HG03095 (cell line): ENCODE measurements around the gene DISP2.
A peak's percentile ranks its signal among the peaks of the same experiment; 100 is the strongest.

Source experiments
- ATAC-seq: cut with Tn5 transposase; IDR thresholded peaks from one replicate; pipeline ENCODE4 v1.9.1; 2021; ENCODE audit warnings: moderate library complexity; ENCODE audit not compliant: unreplicated experiment

The DISP2 gene, protein sequence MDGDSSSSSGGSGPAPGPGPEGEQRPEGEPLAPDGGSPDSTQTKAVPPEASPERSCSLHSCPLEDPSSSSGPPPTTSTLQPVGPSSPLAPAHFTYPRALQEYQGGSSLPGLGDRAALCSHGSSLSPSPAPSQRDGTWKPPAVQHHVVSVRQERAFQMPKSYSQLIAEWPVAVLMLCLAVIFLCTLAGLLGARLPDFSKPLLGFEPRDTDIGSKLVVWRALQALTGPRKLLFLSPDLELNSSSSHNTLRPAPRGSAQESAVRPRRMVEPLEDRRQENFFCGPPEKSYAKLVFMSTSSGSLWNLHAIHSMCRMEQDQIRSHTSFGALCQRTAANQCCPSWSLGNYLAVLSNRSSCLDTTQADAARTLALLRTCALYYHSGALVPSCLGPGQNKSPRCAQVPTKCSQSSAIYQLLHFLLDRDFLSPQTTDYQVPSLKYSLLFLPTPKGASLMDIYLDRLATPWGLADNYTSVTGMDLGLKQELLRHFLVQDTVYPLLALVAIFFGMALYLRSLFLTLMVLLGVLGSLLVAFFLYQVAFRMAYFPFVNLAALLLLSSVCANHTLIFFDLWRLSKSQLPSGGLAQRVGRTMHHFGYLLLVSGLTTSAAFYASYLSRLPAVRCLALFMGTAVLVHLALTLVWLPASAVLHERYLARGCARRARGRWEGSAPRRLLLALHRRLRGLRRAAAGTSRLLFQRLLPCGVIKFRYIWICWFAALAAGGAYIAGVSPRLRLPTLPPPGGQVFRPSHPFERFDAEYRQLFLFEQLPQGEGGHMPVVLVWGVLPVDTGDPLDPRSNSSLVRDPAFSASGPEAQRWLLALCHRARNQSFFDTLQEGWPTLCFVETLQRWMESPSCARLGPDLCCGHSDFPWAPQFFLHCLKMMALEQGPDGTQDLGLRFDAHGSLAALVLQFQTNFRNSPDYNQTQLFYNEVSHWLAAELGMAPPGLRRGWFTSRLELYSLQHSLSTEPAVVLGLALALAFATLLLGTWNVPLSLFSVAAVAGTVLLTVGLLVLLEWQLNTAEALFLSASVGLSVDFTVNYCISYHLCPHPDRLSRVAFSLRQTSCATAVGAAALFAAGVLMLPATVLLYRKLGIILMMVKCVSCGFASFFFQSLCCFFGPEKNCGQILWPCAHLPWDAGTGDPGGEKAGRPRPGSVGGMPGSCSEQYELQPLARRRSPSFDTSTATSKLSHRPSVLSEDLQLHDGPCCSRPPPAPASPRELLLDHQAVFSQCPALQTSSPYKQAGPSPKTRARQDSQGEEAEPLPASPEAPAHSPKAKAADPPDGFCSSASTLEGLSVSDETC (N-terminal part only)

DNA sequence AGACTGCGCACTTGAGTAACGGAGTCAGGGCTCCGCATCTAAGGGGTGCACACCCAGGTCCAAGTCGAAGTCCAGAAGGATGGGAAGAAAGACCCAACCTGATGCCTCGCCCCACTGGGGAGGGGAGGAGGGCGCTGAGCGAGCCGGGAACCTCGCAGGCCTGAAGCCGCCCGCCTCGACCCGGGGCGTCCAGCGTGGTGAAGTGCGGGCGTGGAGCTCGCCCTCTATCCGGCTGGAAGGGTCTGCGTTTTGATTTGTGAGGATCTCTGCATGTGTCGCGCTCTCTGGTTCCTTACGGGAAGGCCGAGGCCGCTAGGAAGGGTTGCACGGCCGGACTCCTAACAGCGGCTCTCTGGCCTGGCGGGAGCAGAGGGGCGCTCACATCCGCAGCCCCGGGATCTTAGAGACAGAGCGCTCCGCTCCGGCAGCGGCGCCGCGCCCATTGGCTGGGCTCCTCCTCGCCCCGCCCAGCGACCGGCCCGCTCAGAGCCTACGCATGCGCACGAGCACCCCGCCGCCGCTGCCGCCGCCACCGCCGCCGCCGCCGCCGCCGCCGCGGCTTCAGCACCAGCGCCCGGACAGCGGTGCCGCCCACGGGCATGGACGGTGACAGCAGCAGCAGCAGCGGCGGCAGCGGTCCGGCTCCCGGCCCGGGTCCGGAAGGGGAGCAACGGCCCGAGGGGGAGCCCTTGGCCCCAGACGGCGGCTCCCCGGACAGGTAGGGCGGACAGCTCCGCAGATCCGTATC lies at the start of gene DISP2:
Gene DISP2 (plus strand): TSS at position 497 of the 748 bp plus-strand sequence. CDS start 103 bp downstream, at position 600.
- ATAC-seq: peak; percentile 74

DNA sequence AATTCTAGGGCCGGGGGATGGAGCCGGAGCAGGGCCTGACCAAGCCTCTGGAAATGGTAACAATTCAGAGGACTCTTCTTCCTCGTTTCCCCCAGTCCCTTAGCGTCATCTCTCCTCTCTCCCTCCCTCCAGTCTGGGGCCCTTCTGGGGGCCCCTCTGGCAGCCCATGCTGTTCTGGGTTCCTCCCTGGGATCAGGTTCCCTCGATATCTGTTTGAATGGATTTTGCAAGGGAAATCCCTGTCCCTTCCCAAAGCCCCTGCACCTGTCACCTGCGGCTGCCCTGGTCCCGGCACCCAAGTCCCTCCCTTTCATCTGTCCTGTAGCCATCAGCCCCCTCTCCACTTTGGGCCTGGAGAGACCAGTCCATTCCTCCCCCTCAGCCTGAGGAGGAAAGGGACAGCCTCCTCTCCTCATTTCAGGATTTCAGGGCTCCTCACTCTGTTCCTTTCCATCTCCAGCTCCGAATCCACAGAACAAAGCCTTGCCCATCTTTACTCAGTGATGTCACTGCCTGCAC lies 48.6 kb upstream of the DISP2 start:
- ATAC-seq: no peak

DNA sequence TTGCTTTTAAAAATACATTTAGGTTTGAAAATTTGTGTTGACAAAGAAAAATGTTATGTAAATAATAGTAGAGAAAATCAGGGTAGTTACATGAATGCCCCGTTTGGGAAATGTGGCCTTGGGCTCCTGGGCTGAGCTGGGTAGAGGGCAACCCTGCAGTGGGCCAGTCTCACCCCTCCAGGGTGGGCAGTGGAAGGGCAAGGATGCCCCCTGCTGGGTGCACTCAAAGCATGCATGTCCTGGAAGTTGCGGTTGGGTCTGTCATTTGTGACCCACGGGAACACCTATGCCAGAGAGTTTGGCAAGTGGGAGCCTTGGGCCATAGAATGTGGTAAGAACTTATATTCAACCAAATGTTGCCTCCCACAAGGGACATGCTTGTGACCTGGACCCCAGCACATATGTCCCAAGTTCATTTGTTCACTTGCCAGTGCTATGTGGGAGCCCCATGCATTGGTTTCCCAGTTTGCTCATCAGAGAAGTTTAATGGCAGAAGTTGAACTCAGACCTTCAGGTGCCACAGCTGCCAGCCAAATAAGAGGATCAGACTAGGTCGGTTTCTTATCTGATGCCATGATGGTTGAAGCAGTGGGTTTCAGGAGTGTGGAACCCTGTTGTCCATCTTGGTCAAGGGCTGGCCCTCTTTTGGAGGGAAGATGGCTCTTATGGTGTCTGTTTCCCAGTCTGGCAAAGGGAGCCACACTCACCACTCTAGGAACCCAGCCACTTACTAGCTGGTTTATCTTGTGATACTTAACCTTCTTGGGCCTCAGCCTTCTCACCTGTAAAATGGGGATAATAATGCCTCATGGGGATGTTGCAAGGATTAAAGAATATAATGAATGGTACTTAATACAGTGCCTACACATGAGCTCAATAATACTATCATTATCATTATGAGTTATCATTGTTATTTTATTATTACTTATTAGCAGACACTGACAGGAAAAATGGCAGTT lies 47.7 kb upstream of the DISP2 start:
- no peak for ATAC-seq

DNA sequence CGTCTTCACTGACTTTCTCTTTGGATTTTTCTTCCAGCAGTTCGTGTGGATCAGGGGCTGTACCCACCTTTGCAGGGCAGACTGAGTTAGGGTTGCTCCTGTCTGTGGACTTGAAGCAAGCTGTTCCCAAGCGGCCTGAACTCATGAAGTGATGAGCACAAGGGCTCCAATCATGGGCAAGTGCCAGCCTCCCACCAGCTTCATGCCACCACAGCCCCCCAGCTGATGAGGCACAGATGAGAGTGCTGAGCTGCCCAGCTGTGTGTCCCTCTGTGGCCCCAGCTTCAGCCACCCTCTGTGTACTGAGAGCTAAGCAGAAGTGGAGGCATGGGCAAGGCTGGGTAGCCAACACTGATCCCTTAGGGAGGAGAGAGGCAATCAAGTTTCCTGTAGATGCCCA lies 47.0 kb upstream of the DISP2 start:
- no peak for ATAC-seq

DNA sequence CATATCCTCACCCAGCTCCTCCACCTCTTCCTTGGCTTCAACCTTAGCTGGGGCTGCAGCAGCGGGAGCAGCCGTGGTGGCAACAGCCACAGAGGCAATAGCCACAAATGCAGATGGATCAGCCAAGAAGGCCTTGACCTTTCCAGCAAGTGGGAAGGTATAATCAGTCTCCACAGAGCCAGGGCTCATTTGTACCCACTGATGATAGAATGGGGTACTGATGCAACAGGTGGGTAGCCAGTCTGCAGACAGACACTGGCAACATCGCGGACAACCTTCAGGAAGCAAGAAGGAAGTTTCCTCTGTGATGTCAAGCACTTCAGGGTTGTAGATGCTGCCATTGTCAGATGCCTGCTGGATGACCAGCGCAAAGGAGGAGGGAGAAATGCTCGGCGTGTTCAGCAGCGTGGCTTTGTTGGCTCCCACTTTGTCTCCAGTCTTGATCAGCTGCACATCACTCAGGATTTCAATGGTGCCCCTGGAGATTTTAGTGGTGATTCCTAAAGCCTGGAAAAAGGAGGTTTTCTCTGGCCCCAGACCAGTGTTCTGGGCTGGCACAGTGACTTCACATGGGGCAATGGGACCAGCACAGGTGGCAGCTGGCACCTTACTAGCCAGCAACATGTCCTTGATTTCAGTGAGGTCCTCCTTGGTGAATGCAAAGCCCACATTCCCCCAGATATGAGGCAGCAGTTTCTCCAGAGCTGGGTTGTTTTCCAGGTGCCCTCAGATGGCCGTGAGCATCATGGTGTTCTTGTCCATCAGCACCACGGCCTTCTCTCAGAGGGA lies 45.5 kb upstream of the DISP2 start:
- no peak for ATAC-seq

DNA sequence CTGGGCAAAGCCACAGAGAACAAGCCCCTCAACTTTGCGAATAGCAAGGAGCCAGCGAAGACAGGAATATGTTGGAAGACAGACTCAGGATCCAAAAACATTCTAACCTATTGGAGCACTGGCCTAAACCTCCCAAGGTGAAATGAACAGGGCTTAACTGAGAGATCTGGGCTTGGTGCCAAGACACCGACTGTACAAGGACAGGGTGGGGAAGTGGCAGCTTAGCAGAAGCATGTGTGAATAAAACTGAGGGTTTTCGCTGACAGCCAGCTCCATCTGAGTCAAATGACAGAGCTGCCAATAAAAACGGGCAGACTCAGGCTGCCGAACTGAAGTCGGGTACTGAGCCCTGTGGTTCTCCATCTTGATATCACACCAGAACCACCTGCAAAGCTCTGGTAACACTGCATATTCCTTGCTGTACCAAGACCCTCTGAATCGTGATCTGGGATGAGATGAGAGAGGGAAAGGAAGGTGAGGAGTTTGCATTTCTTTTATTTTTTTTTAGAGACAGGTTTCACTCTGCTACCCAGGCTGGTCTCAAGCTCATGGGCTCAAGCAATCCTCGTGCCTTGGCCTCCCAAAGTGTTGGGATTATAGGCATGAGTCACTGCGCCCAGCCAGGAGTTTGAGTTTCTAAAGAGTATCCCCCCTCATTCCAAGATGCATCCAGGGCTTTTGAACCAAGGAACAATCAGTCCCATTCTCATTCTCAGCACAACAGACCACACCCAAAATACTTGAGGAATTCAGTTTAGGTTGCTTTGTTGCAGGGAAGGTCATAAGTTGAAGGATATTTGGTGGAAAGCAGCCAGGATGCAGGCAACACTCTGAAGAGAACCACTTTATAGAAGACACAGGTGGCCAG lies 44.3 kb upstream of the DISP2 start:
- no peak for ATAC-seq

DNA sequence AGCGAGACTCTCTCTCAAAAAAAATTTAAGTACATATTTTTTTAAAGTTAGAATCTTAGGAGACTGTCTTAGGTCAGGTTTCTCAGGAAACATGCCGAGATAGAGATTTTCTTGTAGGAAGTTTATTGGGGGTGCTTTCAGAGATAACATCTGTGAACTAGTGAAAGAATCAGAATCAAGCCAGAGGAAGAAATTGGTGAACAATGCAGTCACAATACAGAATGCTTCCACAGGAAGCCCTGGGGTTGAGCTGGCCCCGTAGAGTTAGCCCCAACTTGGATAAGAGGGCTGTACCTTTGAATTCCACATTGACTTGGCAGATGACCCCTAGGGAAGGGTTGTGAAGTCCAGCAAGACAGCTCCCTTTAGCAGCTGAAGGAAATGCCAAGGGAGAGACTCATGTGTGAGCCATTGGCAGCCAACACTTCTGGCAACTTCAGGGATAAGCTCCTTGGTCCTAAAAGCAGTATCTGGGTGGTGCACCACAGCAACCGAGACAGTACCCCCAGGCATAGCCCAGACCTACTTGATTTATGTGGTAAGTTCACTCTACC lies 43.2 kb upstream of the DISP2 start:
- no peak for ATAC-seq

DNA sequence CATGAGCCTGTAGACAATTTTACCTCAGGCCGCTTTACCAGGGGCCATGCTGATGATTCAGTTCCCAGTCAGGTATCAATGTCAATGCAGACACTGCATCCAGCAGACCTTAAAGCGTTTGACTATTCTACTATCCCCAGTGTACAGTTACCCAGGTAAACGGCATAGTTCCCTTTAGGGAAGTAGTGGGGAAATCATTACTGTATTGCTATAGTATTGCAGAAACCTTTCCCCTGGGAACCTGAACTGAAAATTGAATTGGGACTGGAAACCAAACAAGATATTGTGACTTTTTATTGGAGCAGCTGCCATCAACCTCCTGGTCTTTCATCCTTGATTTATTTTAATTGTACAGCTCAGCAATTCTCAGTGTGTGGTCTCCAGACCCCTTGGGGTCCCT lies 41.1 kb upstream of the DISP2 start:
- no peak for ATAC-seq

DNA sequence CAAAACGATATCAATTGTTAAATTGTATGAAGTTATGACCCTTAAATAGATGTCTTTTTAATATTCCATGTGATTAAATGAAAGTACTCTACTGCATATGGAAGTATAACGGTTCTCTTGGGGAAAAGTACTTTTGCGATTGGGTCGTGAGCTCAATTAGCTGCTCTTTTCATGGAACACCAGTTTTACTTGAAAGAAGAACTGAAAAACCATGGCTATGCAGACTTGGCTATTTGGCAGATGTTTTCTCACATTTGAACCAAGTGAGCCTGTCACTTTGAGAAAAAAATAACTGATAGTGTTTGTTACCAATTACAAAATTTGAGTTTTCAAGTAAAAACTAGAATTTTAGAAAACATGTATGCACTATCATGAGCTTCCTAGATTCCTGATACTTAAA lies 40.4 kb upstream of the DISP2 start:
- no peak for ATAC-seq

DNA sequence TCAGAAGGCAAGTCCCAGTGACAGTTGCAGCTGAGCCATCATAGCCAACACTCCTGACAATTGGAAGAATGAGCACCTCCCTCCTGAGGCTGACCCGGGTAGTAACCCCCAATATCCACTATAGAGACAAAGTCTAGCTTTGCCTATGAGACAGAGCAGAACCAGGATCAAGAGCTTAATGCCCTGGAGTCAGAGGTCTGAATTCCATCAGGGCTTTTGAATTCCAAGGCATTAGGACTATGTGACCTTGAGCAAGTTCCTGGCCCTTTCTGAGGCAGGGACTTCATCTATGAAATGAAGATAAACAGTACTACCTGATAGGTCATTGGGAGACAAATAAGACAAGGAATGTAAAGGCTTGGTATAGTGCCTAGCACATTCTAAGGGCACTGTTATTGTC lies 37.6 kb upstream of the DISP2 start:
- no peak for ATAC-seq

DNA sequence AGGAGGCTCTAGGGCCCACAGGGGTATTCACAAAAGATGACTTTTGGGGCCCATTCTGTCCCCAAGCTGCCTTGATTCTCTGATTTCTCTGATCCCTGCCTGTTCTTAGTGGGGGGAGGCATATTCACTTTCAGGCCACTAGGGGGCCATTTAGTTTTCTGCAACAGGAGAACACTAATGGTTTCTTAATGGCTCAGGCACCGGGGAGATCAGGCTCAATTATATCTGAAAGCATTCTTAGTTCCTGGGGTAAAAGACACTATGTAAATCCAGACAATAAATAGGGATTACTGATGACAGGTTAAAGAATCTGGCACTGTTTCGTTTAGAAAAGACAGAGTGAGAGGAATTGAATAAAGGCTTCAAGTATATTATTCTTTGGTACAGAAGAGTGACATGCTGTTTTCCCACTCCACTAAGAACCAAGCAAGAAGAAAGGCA lies 37.1 kb upstream of the DISP2 start:
- no peak for ATAC-seq

DNA sequence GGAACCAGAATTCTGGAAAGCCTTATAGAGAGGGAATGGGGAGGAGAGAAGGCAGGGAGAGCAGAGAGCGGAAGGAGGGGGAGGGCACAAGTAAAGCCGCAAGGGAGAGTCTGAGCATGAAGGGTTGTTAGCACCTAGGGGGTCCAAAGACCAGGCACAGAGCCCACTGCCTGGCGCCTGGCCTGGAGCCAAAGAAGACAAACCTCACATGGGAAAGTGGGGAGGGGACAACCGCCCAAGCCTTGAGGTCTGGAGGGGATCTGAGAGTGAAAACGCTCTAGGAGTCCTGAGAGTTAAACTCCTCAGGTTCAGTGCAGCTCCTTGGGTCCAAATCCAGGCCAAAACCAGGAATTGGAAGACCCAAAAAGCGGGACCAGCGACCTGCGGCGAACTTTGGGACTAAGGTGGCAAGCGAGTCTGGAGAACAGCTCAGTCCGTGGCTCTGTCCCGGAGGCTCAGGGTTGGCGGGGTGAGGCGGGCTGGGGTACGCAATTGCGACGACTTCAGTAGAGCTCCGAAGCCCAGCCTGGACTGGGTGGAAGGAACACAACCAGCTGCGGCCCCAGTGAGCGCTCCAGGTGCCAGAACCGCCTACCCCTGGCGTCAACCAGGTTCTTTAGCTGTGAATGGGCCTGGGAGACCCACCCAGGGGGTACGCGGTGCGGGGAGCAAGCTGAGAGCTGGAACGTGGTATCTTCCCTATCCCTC lies 35.3 kb upstream of the DISP2 start:
- ATAC-seq: no peak

DNA sequence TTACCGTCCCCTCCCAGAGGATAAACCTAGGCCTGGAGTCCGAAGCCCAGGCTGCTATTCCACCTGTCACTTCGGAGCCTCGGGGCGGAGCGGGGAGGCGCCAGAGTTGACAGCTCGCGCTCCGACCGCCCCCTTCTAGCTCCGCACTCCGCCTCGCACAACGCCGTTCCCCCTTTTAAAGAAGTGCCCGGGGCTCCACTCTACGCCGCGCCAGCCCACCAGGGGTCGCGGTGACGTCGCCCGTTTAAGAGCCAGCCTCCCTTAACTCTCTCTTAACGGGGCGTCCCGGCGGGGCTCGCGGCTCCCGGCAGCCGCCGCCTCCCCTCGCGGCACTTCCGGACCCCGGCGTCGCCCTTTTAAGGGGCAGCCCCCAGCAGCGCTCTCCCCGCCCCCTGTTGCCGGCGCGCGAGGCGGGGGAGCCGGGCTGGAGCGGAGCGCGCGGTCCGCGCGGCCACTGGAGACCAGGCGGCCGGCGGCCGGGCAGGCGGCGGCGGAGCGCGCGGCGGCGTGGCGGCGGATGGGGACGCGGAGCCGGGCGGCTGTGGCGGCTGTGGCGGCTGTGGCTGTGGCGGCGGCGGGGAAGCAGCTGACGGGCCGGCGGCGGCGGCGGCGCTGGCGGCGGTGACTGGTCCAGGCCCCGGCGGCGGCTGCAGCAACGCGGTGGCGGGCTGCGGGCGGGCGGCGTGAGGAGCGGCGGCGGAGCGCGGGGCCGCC lies 34.6 kb upstream of the DISP2 start, which contains the start of gene INAFM2:
Gene INAFM2 (plus strand): TSS at position 454 of the 714 bp plus-strand sequence. CDS start 364 bp downstream, outside the sequence.
- peak; percentile 78 for ATAC-seq

DNA sequence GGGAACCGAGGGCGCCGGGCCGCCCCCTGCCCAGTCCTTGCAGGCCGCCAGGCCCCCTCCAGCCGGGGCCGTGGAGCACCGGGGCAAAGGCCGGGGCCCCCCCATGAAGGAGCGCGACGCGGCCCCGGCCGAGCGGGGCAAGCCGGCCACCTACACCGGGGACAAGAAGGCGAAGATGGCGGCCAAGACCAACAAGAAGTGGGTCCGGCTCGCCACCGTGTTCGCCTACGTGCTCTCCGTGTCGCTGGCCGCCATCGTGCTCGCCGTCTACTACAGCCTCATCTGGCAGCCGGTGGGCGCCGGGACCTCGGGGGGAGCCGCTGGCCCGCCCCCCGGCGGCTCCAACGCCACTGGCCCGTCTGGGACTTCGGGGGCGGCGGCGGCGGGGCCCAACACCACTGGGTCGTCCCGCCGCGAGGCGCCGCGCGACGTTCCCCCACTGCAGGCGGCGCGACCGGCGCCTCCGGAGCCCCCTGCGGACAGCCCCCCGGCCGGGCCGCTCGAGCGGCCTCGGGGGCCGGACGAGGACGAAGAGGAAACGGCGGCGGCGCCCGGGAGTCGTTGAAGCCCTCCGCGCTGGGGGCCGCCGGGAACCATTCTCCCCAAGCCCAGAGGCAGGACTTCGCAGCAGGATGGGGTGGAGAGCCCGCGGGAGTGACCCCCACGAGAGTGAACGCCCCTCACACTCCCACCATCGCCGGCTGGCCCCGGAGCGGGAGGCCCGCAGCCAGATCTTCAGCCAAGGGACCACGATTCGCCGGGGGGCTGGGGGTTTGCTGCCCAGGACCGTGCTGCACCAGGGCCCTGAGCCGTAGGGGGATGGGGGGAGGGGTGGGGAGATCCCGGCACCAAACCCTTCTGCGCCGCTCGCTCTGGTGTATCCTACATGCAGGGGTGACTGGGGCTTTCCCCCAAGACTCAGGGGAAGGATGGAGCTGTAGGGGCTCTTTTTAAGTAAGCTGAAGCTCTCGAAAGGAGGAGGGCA lies 33.8 kb upstream of the DISP2 start:
- no peak for ATAC-seq
